HG02610 (cell line): ENCODE measurements around the gene TMEM269.
"Not testable (repeated sequence)": the region's sequence is repeated elsewhere in the genome, so short reads cannot be mapped to it uniquely, and the experiment has no call there.

Experiments used
- ATAC-seq: cut with Tn5 transposase; IDR thresholded peaks from one replicate; pipeline ENCODE4 v1.9.1; 2021; ENCODE audit warnings: mild to moderate bottlenecking, moderate library complexity; ENCODE audit not compliant: unreplicated experiment

TMEM269 gene

DNA sequence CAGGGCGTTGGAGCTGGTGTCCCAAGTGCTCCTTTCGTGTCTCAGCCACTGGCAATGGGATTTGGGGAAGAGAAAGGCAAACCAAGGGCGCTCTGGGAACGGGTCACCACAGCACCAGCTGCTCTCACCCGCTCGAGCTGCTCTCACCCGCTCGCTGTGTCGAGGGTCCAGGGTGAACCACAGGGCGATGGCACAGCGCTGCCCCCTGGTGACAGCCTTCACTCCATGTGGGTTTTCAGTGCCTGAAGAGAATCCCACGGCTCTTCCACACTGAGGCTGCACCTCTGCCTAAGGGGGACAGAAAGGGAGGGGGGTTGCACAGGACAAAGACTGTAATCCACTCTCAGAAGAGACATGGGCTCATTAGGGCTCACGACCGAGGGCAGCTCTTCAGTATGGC is 37.7 kb upstream of the TMEM269 start:
- no peak for ATAC-seq

DNA sequence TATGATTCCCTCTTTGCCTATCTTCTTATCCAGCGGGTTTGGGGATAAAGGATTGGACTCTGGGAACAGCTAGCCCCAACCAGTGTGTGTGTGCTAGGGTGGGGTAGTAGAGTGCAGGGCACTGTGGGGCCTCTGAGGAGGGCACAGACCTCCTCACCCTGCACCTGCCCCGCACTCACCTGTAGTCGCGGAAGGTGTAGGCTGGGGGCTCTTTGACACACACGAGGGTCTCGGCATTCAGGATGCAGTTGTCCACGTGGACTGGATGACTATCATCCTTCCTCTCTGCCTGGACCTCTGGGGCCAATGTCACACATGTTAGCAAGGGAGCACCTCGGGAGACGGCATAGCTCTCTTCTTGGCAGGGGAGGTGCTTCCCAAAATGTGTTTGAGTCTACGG is 36.8 kb upstream of the TMEM269 start:
- ATAC-seq: no peak

DNA sequence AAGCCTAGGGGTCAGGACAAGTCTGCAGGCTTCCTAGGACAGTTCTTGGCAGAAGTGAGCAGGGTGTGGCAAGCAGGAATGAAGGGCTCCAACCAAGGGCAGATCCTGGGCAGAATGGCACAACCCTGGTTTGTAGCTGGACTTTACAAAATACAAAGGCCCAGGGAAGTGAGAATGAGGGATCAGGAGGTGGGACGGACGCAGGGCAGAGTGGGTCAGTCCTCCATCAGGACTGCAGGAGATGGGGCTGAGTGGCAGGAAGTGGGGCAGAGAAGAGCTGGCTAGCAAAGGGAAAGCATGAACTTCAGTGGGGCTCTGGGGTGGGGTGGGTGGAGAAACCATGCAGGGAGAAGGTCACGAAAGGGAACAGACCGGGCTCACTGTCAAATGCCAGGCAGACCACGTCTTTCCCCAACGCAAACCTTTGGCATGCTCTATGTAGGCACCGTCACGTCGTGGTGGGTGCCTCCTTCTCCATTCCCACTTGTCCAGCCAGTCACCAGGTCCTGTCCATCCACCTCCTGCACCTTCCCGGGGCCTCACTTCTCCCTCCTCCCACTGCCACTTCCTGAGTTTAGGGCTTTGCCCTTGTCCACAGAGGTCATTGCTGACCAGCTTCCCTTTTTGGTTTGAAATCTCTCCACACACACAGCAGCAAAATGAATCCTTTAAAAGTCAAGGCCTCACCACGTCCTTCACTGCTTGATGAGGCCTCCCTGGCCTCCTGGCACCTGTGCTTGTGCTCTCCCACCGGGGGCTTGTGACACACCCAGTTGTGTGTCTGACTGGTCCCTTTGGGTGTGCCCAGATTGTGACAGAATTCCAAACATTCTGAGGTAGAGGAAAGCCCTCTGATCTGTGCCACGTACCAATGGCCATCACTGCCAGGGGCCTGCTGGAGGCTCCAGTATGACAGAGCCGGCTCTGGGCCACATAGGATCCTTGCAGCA is 36.1 kb upstream of the TMEM269 start:
- no peak for ATAC-seq

DNA sequence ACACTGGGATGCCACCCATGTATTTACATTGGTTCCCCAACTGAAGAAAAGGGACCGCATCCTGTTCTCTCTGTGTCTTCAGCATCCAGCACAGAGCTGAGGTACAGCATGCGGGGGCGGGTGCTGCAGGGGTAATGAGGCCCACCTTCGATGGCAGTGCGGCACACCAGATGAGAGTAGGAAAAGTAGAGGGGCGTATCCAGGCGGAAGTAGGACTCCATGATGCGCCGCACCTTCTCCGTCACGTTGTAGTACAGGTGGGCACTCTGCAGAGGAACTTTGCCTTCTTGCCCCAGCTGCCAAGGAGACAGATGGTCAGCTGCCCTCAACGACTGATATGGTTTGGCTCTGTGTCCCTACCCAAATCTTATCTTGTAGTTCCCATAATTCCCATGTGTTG is 34.8 kb upstream of the TMEM269 start:
- no peak for ATAC-seq

DNA sequence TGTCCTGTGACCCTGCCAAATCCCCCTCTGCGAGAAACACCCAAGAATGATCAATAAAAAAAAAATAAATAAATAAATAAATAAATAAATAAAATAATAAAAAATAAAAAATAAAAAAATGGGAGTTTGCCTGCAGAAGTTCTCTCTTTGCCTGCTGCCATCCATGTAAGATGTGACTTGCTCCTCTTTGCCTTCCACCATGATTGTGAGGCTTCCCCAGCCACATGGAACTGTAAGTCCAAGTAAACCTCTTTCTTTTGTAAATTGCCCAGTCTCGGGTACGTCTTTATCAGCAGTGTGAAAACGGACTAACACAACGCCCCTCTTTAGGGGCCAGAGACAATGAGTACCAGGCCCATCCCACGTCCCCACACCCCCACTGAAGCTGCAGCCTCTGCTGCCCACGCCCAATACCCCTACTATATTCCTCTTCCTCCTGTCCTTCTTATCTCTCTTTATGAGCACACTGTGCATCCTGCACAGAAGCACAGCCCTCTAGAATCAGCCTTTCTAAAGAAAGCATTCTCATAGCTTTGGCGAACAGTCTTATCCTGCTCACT is 33.2 kb upstream of the TMEM269 start:
- ATAC-seq: not testable (repeated sequence)

DNA sequence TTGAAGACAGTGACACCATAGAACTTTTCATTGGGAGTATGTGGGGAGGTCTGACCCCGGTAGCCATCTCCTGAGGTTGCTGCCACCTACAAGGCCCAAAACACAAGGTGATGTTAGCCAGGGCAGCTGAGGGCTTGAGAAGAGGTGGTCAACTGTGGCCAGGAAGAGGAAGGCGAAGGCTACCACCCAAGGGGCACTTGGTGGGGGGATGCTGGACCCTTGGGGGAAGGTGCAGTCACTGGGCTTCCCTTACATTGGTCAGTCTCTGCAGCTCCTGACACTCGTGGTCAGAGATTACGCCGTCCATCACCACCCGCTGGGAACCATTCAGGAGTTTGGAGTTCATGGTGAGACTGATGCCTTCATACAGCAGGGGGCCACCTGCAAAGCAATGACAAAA is 32.5 kb upstream of the TMEM269 start:
- ATAC-seq: no peak

DNA sequence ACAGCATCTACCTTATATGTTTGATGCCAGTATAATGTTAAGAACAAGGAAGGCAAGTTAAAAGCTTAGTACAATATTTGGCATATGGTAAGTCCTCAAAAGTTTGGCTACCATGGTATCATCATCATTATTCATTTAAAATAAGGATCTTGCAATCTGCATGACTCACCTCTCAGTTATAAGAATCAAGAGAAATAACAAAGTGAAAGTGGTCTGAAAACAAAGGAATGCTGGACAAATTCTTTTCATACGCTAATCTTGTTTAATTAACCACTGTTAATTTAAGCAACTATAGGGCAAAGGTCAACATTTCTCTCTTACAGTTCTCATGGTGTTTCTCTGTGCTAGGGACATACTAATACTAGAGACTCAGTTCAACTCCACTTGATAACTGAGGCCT is 31.7 kb upstream of the TMEM269 start:
- ATAC-seq: no peak

DNA sequence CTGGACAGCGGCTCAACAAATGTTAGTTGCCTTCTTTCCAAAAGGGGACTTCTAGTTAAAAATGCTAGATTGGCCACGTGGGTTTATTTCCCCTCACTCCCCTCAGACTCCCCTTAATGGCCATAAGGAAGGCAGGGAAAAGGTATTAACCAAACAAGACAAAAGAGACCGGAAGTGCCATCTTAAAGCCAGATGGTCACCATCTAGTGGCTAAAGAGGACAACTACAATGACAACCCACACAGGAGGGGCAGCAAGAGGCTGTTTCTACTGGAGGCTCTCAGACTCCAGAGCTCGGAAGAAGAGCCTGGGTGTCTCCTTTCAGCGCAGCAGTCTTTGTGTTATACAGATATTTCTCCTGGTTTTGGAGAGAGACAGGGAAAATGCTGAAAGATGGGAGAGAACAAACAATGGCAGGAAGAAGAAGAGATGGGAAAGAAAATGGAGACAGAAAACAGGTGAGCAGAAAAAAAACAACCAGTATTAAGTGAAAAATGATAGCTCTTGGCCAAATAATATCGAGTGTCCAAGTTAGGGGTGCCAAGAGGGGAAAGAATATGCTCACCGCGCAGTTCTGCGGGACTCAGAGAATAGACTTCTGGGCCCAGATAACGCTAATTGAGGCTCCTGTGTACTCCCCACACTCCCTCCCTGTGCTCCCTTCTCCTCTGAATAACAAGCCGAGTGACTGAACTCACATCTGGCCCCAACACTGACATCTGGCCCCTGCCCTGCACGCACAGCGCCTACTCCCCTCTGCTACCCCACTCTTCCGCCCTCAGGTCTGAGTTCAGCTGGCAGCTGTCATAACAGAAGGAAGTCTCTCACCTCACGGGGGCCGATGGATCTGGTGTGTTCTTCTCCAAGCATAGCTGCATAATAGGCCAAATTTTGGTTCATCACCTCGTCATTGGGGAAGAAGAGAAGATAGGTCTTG is 27.6 kb upstream of the TMEM269 start:
- no peak for ATAC-seq

DNA sequence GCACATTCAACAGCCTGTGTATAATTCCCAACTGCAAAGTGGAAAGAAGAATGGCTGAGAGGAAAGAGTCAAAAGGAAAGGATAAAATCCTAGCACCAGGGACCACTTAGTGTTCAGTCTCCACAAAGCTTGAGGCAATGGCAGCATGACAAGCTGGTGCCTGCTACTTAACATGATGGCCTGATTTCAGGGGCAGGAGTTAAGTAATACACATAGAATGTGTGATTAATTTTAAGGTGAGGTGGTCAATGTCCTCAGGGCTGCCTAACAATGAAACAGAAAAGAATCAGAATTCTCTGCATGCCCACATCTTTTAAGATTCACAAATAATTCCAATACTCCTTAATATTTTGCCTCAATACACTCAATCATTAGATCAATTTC is 26.9 kb upstream of the TMEM269 start:
- no peak for ATAC-seq

DNA sequence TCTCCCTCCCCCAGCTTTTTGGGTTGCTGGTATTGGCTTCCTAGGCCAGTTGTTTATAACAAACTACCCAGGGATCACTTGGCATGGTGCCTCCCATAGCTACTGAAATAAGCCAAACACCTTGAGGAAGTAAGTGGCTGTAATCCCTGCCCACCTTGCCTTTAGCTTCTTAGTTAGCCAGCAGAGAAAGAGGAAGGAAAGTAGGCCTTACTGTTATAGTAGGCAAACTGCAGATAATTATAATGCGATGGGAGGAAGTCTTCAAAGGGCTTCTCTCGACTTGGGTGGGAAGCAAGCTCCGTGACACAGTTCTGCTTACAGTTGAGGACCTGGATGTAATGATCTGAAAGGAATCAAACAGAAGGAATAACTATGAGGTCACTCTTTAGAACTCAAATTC is 26.1 kb upstream of the TMEM269 start:
- ATAC-seq: no peak

DNA sequence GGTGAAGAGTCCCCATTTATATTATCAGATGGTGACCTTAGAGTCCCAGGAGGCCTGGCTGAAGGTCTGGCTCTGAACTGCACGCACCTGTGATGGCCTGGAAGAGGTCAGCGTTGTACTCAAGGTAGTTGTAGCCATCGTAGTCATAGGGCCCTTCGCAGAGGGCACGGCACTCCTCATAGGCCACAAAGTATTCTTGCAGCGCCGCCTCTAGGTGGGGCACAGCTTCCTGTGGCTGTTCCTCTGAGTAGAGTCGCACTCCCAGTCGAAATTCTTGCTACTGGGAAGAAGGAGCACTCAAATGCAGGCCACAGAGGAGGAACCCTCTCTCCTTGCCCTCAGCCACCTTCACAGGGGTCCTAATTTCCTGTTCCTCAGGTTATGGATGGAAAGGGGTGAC is 25.7 kb upstream of the TMEM269 start:
- no peak for ATAC-seq

DNA sequence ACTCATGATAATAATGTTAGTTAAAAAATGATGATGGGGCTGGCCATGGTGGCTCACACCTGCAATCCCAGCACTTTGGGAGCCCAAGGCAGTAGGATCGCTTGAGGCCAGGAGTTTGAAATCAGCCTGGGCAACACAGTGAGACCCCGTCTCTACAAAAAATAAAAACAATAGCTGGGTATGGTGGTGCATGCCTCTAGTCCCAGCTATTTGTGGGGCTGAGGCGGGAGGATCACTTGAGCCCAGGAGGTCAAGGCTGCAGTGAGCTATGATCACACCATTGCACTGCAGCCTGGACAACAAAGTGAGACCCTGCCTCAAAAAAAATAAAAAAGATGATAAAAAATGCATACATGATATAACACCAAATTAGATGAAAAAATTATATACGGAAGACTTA is 23.2 kb upstream of the TMEM269 start:
- no peak for ATAC-seq

DNA sequence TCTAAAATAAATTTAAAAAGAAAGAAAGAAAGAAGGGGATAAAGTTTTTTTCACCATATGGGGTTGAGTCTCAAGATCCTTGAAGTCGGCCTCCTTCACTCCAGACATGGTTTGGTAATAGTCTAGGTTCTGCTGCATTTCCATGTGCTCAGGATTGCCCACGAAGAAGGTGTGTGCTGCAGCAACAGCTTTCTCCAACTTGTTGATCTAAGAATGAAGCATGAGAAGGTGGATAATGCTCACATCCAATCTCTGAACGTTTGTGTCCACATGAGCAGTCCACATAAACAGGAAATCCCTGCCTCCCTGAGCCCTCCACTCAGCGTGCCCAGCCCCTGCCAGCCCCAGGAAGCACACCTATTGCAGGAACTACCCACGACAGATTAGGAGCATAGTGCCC is 22.5 kb upstream of the TMEM269 start:
- no peak for ATAC-seq

DNA sequence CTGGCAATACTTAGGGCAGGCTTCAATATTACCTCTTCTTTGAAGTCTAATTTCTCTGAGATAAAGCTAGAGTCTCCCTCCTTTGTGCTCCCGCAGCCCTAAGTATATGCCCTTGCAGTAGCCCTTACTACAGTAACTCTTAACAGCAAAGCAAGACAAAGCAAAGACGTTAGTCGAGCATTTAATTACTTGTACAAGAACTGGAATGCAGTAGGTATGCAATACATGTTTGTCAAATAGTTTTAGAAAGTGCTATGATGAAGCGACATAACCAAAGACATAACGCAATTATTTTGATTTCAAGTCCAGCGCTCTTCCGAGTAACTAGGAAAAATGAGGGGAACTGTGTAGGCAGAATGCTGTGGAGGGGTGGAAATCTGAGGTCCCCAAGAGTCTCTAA is 19.5 kb upstream of the TMEM269 start:
- ATAC-seq: no peak

DNA sequence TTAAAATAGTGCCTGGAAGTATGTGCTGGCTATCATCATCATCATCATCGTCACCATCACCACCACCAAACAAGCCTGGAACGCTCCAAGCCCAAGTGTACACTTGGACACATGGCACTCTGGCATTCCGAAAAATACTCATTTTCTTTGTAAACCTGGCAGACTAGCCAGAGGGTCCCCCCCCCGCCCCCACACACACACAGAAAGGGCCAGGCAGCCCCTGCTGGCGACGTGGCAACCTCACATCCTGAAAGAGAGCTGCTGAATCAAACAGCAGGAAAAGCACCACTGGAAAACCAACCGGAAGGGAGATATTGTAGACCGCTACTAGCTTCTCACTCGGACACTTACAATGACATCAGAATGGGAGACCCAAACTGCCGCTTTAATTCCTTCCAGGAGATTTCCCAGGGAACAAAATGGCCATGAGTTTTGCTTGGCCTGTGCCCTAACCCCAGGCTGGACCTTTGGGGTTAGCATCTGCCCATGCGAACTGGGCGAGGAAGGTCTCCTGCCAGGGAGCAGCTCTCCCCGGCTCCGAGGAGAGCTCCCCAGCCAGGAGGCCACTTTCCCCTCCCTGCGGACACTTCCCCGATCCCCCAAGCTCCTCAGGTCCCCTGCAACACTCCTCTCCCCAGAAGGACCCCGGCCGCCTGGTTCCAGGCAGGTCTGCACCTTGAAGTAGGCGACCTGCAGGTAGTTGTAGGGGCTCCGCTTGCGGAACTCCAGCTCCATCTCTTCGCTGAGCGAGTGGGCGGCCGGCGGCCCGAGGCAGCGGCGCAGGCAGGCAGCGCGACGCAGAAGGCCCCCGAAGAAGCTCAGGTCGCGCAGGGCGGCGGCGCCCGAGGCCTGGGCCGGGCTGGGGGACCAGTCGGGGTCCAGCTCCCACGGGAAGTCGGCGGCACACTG is 18.7 kb upstream of the TMEM269 start:
- ATAC-seq: peak; percentile 8

DNA sequence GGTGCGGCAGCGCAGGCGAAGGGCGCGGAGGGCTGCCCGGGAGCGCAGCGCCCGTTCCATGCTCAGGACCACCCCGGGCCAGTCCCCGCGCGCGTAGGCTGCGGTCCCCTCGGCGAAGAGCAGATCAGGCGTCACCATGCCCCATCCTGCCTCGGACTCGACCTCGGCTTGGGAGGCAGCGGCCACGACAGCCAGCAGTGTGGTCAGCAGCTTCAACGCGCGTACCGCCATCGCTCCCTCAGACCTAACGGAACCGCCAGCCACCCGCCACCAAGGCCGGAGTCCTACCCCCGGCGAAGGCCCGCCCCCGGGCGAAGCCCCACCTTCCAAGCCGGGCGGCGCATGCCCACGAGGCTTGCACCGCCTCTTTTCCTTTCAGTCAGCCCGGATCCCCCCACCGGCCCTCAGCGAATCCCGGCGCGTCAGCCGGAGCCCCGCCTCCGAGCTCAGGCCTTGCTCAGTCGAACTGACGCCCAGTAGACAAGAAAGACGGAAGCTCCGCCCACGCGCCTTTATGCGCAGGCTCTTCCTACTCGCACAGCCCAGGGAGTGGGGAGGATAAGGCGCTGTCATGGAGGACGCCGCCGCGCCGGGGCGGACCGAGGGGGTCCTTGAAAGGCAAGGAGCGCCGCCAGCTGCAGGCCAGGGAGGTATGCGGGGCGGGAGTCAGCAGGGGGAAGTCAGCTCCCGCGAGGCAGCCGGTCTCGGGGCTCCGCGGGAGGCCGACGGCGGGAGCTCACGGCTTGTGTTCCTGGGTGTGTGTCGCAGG is 17.9 kb upstream of the TMEM269 start, which contains the start of the genes C1orf50 and P3H1:
Gene C1orf50, plus strand, starts transcription at position 509 of the 769 bp plus-strand sequence. Its CDS starts 63 bp downstream, at position 572.
Gene P3H1, minus strand, starts transcription at position 288 of the 769 bp plus-strand sequence. Its CDS starts 57 bp downstream, at position 231.
- peak; percentile 92 for ATAC-seq

DNA sequence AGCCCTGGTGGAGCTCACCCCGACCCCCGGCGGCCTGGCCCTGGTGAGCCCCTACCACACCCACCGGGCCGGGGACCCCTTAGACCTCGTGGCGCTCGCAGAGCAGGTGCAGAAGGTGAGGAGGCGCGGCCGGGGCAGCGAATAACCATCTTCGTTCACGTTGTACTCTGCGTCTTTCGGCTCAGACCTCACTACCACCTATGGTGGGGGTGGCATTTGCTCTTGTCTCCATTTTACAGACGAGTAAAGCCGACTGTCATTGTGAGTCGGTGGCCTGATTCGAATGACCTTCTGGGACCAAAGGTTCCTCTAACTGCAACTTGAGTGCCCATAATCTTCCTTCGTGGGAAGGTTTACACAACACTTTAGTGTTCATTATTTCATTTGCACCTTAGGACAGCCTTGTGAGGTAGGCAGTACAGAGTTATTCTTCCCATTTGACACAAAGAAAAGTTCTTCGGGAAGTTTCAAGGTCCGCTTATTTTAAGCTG is 17.2 kb upstream of the TMEM269 start:
- ATAC-seq: peak; percentile 9

DNA sequence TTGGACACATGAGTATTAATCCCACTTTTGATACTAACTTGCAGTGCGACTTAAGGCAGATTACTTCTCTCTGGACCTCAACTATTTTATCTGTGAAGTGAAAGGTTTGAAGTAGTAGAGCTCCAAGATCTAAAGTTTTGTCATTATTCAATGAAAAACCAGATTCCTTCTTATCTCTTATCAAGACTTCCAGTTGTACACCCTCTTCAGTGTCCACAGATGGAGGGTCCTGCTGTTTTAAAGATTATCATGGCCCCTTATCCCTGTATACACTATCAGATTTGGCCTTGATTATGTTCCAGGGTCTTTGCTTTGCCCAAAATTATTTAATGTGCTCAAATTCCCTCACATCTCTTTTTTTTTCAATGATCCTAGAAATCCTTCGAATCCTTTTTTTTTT is 16.6 kb upstream of the TMEM269 start:
- no peak for ATAC-seq

DNA sequence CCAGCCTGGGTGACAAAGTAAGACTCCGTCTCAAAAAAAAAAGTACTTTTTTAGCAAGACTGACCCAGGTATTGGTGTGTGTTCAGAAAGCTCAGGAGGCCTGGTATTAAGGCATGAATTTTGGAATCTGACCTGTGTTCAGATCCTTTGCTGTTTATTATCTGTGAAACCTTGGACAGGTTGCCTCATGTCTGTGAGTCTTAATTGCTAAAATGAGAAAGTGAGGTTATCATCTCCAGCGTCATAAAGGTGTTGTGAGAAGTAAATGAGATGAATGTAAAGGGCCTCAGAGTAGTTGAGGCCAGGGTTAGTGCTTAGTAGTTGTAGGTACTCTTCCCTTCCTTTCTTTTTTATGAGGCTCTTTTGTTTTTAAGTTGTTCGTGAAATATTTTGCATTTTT is 15.0 kb upstream of the TMEM269 start:
- ATAC-seq: no peak
